HG02943 (cell line): Measurements from ENCODE around the gene PPP2R2D.
"Not testable (repeated sequence)": the region's sequence is repeated elsewhere in the genome, so short reads cannot be mapped to it uniquely, and the experiment has no call there.

Experiments
- ATAC-seq: cut with Tn5 transposase; IDR thresholded peaks from one replicate; pipeline ENCODE4 v1.9.1; 2021; ENCODE audit warnings: mild to moderate bottlenecking, low read depth, moderate library complexity; ENCODE audit not compliant: unreplicated experiment

PPP2R2D gene

GRCh38 chr10:131865223-131865917, 35.4 kb upstream of the PPP2R2D start:
- ATAC-seq: no peak

DNA sequence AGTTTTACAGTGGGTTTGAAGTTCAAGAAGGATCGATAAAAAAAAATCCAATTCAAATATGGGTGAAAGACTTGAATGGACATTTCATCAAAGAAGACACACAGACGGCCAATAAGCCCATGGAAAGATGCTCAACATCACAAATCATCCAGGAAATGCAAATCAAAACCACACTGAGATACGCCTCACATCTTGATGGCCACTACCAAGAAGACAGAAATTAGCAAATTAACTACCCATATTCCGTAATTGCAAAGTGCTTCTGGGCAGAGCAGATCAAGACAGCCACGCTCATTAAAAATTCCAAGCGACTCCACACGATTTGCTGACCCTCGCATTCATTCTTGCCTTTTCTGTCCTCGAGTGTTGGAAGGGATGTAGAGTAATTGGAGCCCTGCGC, 34.1 kb upstream of the PPP2R2D start:
- no peak for ATAC-seq

DNA sequence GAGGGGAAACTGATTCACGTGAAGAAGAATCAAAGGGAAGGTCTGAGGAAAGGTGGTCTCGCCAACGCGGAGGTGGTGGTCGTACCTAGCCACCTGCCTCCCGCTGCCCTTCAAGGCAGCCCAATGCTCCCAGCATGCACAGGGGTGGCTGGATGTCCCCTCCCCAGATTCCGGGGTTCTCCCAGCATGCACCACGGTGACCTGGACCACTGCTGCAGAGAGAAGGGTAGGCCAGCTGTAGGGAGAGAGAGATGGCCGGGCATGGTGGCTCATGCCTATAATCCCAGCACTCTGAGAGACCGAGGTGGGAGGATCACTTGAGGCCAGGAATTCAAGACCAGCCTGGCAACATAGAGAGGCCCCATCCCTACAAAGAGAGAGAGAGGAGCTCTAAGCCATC, 32.4 kb upstream of the PPP2R2D start:
- no peak for ATAC-seq

- no peak for ATAC-seq
These were observed 31.5 kb upstream of the PPP2R2D start for GRCh38 chr10:131869344-131869743.

- ATAC-seq: no peak
These were observed 30.4 kb upstream of the PPP2R2D start for GRCh38 chr10:131870411-131870810.

DNA sequence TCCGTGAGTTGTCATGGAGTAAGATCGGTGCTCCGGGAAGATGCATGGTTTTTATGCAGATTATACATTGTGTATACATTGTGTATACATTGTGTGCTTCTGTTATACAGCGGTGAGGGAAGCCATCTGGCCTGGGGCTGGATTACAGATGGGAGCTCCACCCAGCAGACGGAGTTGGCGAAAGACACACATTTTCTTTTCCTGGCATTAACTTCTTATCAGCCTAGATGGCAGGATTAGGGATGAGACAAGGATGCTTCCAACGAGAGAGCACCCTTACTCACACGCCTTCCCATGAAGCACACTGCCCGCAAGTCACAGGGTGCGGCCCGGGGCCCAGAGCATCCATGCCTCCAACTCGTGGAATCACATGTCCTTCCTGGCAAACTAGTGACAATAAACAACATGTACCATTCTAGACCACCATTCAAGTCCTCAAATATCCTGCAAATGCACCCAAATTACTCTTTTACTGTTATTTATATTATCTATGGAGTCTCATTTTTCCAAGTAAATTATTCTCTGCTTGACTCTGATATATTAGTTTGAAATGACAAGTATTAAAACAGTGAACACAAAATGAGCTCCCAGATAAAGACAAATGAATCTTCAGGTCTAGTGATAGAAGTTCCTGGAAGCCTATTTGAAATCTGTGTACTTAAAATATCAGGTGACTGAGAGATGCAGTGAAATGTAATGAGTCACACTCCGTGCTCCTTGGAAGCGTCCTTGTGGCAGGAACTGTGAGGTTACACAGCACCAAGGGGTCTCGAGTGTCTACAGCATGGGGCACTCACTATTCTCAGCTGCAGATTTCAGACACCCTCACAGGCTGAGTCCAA, 29.8 kb upstream of the PPP2R2D start:
- no peak for ATAC-seq

GRCh38 chr10:131871673-131872005, 29.2 kb upstream of the PPP2R2D start:
- ATAC-seq: no peak

DNA sequence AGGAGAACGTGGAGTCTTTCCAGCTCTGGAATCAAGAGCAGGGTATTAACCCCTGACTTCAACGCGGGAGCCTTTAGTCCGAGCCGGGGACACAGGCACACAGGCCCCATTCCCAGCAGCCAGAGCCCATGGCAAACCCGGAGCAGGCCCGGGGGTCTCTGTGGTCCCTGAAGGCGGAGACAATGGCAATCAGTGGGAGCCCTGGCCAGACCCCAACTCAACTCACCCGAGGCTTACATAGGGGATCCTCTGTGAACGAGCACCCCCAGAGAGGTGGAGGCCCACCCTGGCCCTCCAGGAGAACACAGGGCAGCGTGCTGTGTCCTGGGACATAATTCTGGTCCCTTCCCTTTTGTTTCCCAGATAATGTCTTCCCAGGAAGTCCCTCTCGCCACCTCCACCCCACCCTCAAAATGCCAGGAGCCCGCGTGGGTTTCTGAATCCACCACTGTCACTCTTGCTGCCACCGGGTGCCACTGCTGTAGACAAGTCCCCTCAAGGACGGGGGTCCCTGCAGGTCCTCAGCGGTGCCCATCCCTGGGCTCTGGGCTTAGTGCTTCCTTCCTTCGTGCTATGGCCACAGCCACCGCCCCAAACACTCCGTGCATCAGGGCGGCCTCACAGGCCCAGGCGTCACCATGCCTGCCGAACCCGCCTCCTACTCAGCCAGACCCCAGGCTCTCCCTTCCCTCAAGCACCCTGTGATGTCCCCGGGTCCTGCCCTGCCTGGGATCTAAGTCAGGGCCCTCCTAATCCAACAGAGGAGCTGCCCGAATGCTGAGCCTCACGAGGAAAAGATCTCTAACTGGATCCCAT, 28.6 kb upstream of the PPP2R2D start:
- no peak for ATAC-seq

DNA sequence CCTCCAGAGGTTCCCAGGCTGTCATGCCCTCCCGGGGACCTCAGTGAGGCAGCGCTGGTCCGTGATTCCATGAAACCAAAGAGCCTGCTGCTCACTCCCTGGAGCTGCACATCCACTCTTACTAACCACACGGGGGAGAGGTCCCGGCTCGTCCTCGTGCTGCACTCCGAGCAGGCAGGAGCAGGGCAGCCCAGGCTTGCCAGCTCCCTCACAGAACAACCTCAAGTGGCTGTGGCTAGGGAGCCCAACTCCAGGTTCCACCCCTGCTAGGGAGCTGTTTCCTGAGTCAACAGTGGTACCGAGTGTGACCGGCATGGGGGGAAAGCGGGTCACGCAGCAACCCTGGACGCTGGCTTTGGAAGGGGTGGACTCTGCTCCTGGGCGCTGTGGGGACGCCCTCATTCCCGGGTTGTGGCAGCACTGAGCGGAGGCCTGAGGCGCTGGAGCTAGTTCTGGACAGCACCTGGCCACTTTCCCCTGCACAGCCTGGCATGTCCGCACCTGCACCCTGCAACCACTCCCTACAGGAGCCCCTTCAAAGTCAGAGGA, 27.9 kb upstream of the PPP2R2D start:
- no peak for ATAC-seq

- no peak for ATAC-seq
These were observed 25.8 kb upstream of the PPP2R2D start for GRCh38 chr10:131874991-131875451.

GRCh38 chr10:131875501-131875900, 25.3 kb upstream of the PPP2R2D start:
- ATAC-seq: no peak

- no peak for ATAC-seq
These were observed 24.8 kb upstream of the PPP2R2D start for GRCh38 chr10:131876017-131876416.

- no peak for ATAC-seq
These were observed 24.3 kb upstream of the PPP2R2D start for GRCh38 chr10:131876508-131876907.

DNA sequence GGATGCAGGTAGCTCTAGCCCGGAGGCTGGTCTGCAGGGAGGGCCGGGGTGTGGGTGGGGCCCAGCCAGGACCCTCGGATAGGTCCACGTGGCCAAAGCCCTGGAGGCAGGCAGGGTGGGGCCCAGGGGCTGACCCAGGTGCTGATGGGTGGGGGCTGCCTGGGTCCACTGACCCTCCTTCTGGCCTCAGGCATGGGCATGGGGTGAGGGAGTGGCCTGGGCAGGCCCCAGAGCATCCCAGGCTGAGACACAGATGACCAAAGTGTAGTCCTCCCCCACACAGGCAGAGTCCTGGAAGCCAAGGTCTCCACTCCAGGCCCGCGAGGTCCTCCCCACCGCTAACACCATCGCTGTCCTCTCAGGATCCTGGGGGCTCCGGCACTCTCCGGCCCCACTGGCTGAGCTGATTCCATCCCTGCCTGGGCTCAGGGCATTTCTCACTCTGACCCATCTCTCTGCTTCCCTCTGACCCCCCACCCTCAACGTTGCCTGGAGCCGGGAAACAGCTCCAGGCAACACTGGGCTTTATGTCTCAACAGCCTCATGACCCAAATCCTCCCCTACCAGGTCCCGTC, 20.7 kb upstream of the PPP2R2D start:
- ATAC-seq: no peak

GRCh38 chr10:131881104-131881880, 19.5 kb upstream of the PPP2R2D start:
- no peak for ATAC-seq

DNA sequence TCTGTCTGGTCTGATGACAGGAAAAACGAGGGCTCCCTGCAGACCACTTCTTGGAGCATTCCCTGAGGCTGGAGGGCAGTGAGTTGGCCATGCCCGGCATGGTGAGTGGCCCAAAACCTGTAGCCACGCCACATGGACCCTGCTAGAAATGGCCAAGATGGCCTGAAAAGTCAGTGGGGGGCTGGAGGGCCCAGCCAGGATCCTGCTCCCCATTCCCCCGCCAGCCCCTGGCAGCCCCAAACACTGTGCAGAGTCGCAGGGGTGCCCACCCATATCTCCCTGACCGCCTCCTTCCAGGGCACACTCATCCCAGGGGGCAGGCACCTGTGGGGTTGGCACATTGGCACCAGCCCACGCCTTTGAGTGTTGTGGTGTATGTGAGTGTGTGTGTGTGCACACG, 18.7 kb upstream of the PPP2R2D start:
- ATAC-seq: no peak

GRCh38 chr10:131882590-131883451, 18.0 kb upstream of the PPP2R2D start:
- ATAC-seq: no peak

DNA sequence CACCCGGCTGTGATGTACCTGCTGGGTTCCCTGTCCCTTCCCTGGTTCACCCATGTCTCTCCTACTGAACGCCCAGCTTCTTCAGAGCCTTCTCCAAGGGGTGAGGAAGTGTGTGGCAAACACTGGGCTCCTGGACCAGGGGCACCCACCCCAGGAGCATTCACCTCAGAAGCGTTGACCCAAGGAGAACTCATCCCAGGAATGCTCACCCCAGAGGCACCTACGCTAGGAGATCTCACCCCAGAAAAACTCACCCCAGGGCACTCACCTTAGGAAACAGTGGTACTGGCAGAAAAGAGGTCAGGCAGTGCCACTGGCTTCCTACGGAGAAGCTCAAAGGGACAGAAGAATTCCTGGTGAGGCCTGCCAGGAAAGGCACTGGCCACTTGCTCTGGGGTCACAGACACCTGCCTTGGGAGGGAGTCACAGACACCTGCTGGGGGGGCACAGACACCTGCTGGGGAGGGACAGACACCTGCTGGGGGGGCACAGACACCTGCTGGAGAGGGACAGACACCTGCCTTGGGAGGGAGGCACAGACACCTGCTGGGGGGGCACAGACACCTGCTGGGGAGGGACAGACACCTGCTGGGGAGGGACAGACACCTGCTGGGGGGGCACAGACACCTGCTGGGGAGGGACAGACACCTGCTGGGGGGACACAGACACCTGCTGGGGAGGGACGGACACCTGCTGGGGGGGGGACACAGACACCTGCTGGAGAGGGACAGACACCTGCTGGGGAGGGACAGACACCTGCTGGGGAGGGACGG, 17.0 kb upstream of the PPP2R2D start:
- ATAC-seq: not testable (repeated sequence)
